ENCODE measurements around the gene MAP3K7. TPM values are rescaled to one million over a fixed set of nuclear protein-coding genes. Genes with fewer than 3 reads are reported as not detected.
A peak's percentile ranks its signal among the peaks of the same experiment; 100 is the strongest.

Gene MAP3K7
- total RNA-seq, 1 donor from 2014 or later: 33.8 TPM

DNA sequence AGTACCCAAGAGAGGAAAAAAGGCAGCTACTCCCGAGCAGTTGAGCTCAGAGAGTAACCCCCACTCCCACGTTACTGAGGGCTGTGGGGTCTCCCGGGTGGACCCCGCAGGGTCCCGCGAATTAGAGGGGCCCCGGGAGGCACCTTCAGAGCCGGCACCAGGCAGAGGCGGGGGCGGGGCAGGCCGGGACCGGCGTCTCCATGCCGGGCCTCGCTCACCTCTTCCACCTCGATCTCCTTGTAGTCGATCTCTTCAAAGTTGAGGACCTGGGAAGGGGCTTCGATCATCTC, 381 bp downstream of the MAP3K7 start:
- Mint-ChIP-seq H3K36me3 (ENCODE audit: low read depth, unreplicated experiment) (no peaks in the 10 kb centered on the region), H3K9me3 (ENCODE audit: unreplicated experiment) (no peaks in the 10 kb centered on the region), H3K4me1 (ENCODE audit: low read depth, unreplicated experiment) (peaks cover 21% of the 10 kb centered on the region), H3K27me3 (ENCODE audit: low read depth, unreplicated experiment) (peaks cover 6% of the 10 kb centered on the region), H3K27ac (ENCODE audit: unreplicated experiment) (peak overlapping the region; percentile 86), H3K4me3 (ENCODE audit: unreplicated experiment) (peak overlapping the region; percentile 92)
- no peaks in the 10 kb centered on the region for H3K9me3 ChIP-seq (ENCODE audit: insufficient read depth, low read depth, low read length)
- peak overlapping the region; percentile 84 for H3K27ac ChIP-seq (ENCODE audit: low read depth, low read length)
- no peak for TF ChIP-seq EZH2 (IDR thresholded peaks at IDR 0.05; ENCODE audit: insufficient read depth, low read length)
- TF ChIP-seq, protein P1, sequence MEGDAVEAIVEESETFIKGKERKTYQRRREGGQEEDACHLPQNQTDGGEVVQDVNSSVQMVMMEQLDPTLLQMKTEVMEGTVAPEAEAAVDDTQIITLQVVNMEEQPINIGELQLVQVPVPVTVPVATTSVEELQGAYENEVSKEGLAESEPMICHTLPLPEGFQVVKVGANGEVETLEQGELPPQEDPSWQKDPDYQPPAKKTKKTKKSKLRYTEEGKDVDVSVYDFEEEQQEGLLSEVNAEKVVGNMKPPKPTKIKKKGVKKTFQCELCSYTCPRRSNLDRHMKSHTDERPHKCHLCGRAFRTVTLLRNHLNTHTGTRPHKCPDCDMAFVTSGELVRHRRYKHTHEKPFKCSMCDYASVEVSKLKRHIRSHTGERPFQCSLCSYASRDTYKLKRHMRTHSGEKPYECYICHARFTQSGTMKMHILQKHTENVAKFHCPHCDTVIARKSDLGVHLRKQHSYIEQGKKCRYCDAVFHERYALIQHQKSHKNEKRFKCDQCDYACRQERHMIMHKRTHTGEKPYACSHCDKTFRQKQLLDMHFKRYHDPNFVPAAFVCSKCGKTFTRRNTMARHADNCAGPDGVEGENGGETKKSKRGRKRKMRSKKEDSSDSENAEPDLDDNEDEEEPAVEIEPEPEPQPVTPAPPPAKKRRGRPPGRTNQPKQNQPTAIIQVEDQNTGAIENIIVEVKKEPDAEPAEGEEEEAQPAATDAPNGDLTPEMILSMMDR (IDR thresholded peaks at IDR 0.05; ENCODE audit: insufficient read depth, low read depth, low read length): no peak
- DNase-seq (ENCODE audit: low read depth) (no peak), FAIRE-seq (no peak)
- H3K36me3 ChIP-seq (ENCODE audit: insufficient read depth, low read length): no peaks in the 10 kb centered on the region
- peaks cover 36% of the 10 kb centered on the region for H4K20me1 ChIP-seq (ENCODE audit: insufficient read depth, low read length)
- H3K4me1 ChIP-seq (ENCODE audit: insufficient read depth, low read length): peaks cover 16% of the 10 kb centered on the region
- H3K9ac ChIP-seq (ENCODE audit: low read length): peak overlapping the region; percentile 98
- H3K4me3 ChIP-seq (ENCODE audit: insufficient read depth, low read depth, low read length): peak overlapping the region; percentile 94
- H3K4me2 ChIP-seq (ENCODE audit: low read length): peak overlapping the region; percentile 90
- peaks cover 1% of the 10 kb centered on the region for H3K27me3 ChIP-seq (ENCODE audit: insufficient read depth, low read length)
- peaks cover 53% of the 10 kb centered on the region for H3K79me2 ChIP-seq (ENCODE audit: insufficient read depth, low read length)
- peak overlapping the region; percentile 100 for H2AFZ ChIP-seq (ENCODE audit: low read depth, low read length)

DNA sequence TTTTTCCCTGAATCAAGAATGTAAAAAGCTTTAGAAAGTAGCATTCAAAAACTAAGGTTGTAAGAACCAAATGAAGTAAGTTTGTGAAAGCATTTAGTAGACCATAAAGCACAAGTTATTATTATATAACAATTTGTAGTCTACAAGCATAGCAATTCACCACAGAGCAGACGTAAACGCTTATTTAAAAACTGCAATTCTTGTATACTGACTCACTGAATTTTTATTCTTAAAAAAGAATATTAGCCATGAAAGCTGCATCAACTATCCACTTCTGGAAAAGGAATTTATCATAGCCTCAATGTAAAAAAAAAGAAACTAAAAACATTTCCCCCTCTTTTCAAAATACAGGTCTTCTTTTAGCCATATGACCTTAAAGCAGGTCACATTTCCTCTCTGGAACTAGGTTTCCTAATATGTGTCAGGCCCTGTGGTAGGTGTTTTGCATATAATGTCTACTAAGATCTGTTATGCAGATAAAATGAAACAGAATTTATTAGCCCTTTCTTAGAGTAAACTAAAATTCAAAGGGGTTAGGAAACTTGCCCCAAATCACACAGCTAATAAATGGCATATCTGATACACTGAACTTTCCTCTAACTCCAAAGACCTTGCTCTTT, 2.1 kb downstream of the MAP3K7 start:
- DNase-seq (ENCODE audit: low read depth): peak; percentile 54
- H3K27ac Mint-ChIP-seq (ENCODE audit: unreplicated experiment): no peak overlapping the region

More for the DNA sequence above, 2.1 kb downstream of the MAP3K7 start:
- no peaks in the 10 kb centered on the region for H3K9me3 ChIP-seq (ENCODE audit: insufficient read depth, low read depth, low read length)
- peaks cover 70% of the 10 kb centered on the region for H3K79me2 ChIP-seq (ENCODE audit: insufficient read depth, low read length)
- peak overlapping the region; percentile 71 for H3K4me3 ChIP-seq (ENCODE audit: insufficient read depth, low read depth, low read length)
- H3K4me3 Mint-ChIP-seq (ENCODE audit: unreplicated experiment): peak overlapping the region; percentile 92
- peak overlapping the region; percentile 90 for H3K4me2 ChIP-seq (ENCODE audit: low read length)
- no peaks in the 10 kb centered on the region for H3K36me3 ChIP-seq (ENCODE audit: insufficient read depth, low read length)
- H3K9me3 Mint-ChIP-seq (ENCODE audit: unreplicated experiment): no peaks in the 10 kb centered on the region
- H3K36me3 Mint-ChIP-seq (ENCODE audit: low read depth, unreplicated experiment): no peaks in the 10 kb centered on the region
- peaks cover 16% of the 10 kb centered on the region for H3K4me1 ChIP-seq (ENCODE audit: insufficient read depth, low read length)
- H2AFZ ChIP-seq (ENCODE audit: low read depth, low read length): no peak overlapping the region
- FAIRE-seq: no peak
- peak overlapping the region; percentile 32 for H3K27ac ChIP-seq (ENCODE audit: low read depth, low read length)
- peak overlapping the region; percentile 54 for H3K9ac ChIP-seq (ENCODE audit: low read length)
- TF ChIP-seq, protein P1 (IDR thresholded peaks at IDR 0.05; ENCODE audit: insufficient read depth, low read depth, low read length): no peak
- TF ChIP-seq EZH2 (IDR thresholded peaks at IDR 0.05; ENCODE audit: insufficient read depth, low read length): no peak
- H3K27me3 ChIP-seq (ENCODE audit: insufficient read depth, low read length): no peaks in the 10 kb centered on the region
- H4K20me1 ChIP-seq (ENCODE audit: insufficient read depth, low read length): peaks cover 49% of the 10 kb centered on the region
- peaks cover 6% of the 10 kb centered on the region for H3K27me3 Mint-ChIP-seq (ENCODE audit: low read depth, unreplicated experiment)
- peaks cover 24% of the 10 kb centered on the region for H3K4me1 Mint-ChIP-seq (ENCODE audit: low read depth, unreplicated experiment)
